VCaP (cell line): ENCODE results near the gene F2R.

Source experiments
- H3K27ac ChIP-seq: fragments of 450-650 bp; 2 replicates; pipeline ENCODE4 v1.5.1; 2017
- CTCF ChIP-seq: fragments of 450-650 bp; conservative IDR thresholded peaks from 2 replicates; pipeline ENCODE4 v1.5.1; 2017; ENCODE audit warnings: mild to moderate bottlenecking, moderate library complexity

The F2R gene

GRCh38 chr5:76684756-76685519 is 31.0 kb upstream of the F2R start:
- peak overlapping the region; percentile 69 for H3K27ac ChIP-seq
- TF ChIP-seq CTCF: no peak

GRCh38 chr5:76685704-76686103 is 30.2 kb upstream of the F2R start:
- no peak for TF ChIP-seq CTCF
- H3K27ac ChIP-seq: peak overlapping the region; percentile 69; the same call in 1 of the 2 replicates

- TF ChIP-seq CTCF: no peak
- no peak overlapping the region for H3K27ac ChIP-seq
Observed at GRCh38 chr5:76688212-76688611, 27.7 kb upstream of the F2R start.

GRCh38 chr5:76688836-76689235 is 27.1 kb upstream of the F2R start:
- H3K27ac ChIP-seq: no peak overlapping the region
- TF ChIP-seq CTCF: no peak

- TF ChIP-seq CTCF: no peak
- H3K27ac ChIP-seq: no peak overlapping the region
Observed at GRCh38 chr5:76689321-76690036, 26.4 kb upstream of the F2R start.

- peak overlapping the region; percentile 42 for H3K27ac ChIP-seq
- no peak for TF ChIP-seq CTCF
Observed at GRCh38 chr5:76690037-76690679, 25.8 kb upstream of the F2R start.

GRCh38 chr5:76690704-76691466 is 25.0 kb upstream of the F2R start:
- H3K27ac ChIP-seq: peak overlapping the region; percentile 42
- TF ChIP-seq CTCF: no peak
